Esophagus squamous epithelium (tissue), 4 donors: Measurements from ENCODE around the gene MSANTD1.

Experiments used
- CTCF ChIP-seq, 6 experiments: fragments of 450-650 bp in 4 of 6; fragments of 200-600 bp in 2 of 6; sonication (generic) in 2 of 6; IDR thresholded peaks; one replicate each; pipeline ENCODE4 v1.5.1; 2016 to 2019; ENCODE audit warnings: antibody characterized with exemption in 6 of 6, mild to moderate bottlenecking in 4 of 6, moderate library complexity in 4 of 6
- POLR2A ChIP-seq, 4 donors: fragments of 450-650 bp; IDR thresholded peaks; one replicate each; pipeline ENCODE4 v1.6.1; 2017; ENCODE audit warnings: antibody characterized with exemption in 4 of 4, mild to moderate bottlenecking in 4 of 4, moderate library complexity in 3 of 4

DNA sequence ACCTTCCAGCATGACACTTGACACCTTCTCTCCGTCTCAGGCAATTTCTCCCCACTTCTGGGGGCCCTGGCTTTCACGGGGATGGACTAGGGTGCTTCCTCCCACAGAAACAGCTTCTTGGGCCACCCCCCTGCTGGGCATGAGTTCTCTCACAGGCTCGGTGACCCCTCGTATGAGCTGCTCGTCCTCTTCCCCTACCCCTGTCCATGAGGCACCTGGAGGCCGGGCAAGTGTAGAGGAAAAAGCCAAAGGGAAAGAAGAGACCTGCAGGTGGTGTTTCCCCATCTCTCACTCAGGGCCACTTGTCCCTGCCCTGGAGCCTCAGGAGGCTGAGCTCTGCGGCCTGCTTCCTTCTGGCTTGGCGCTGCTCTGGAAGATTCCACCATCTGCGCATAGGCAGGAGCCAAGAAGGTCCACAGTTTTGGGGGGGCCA lies 41.9 kb downstream of the MSANTD1 start:
- TF ChIP-seq CTCF (IDR thresholded peaks at IDR 0.05) (no peak), POLR2A (IDR thresholded peaks at IDR 0.05) (no peak)
